Caco-2 (cell line): ENCODE results near the gene TMEM196. TPM values are rescaled to one million over a fixed set of nuclear protein-coding genes. Genes with fewer than 3 reads are reported as not detected.
"Not testable (repeated sequence)": the region's sequence is repeated elsewhere in the genome, so short reads cannot be mapped to it uniquely, and the experiment has no call there.

Experiments
- BruUV-seq: library from RNA; stranded (reverse); fragments of 400-500 nt; replicated peaks from 2 replicates; lab custom pipeline; 2021; lab: Mats Ljungman, UMichigan
- CTCF ChIA-PET: fragments of 300-600 bp; sonication (Branson Sonifier 250); formaldehyde crosslinking; loops from one replicate; lab custom pipeline; 2022; ENCODE audit warnings: antibody characterized with exemption; lab: Charles Lee
- POLR2A ChIA-PET: fragments of 300-600 bp; sonication (Branson Sonifier 250); formaldehyde crosslinking; loops from one replicate; lab custom pipeline; 2022; ENCODE audit warnings: antibody characterized with exemption; lab: Charles Lee
- DNase-seq, 2 experiments: peaks; one replicate each; pipeline versions ENCODE4 v3.0.0 to v3.0.0-alpha.2; 2020 to 2022
- H3K27me3 ChIP-seq: replicated peaks from 2 replicates; pipeline ENCODE4 v1.6.0; 2011; ENCODE audit warnings: low read length; ENCODE audit not compliant: control insufficient read depth, insufficient read depth
- H3K36me3 ChIP-seq: 2 replicates; pipeline ENCODE4 v1.5.1; 2011; ENCODE audit warnings: low read length; ENCODE audit not compliant: control insufficient read depth, insufficient read depth
- H3K4me1 ChIP-seq: fragments of 250-450 bp; sonication (Bioruptor Pico); 2 replicates; pipeline ENCODE4 v1.5.1; 2020; ENCODE audit warnings: mild to moderate bottlenecking
- H3K4me3 ChIP-seq: 2 replicates; pipeline ENCODE4 v1.5.1; 2011; ENCODE audit warnings: low read depth, mild to moderate bottlenecking, control low read depth, low read length
- H3K9me3 ChIP-seq: fragments of 250-450 bp; sonication (Bioruptor Pico); 2 replicates; pipeline ENCODE4 v1.5.1; 2020; ENCODE audit warnings: mild to moderate bottlenecking, moderate library complexity
- H3K27ac Mint-ChIP-seq: one replicate; pipeline ENCODE4 v1.8.0; 2022; ENCODE audit warnings: mixed read lengths; ENCODE audit not compliant: unreplicated experiment
- H3K27me3 Mint-ChIP-seq: one replicate; pipeline ENCODE4 v1.8.0; 2022; ENCODE audit warnings: mixed read lengths; ENCODE audit not compliant: insufficient read depth, unreplicated experiment
- H3K36me3 Mint-ChIP-seq: one replicate; pipeline ENCODE4 v1.8.0; 2022; ENCODE audit warnings: mild to moderate bottlenecking, mixed read lengths; ENCODE audit not compliant: insufficient read depth, unreplicated experiment
- H3K4me1 Mint-ChIP-seq: one replicate; pipeline ENCODE4 v1.8.0; 2022; ENCODE audit warnings: low read depth, mixed read lengths; ENCODE audit not compliant: unreplicated experiment
- H3K4me3 Mint-ChIP-seq: one replicate; pipeline ENCODE4 v1.8.0; 2022; ENCODE audit warnings: mild to moderate bottlenecking, moderate library complexity, mixed read lengths; ENCODE audit not compliant: unreplicated experiment
- H3K9me3 Mint-ChIP-seq: one replicate; pipeline ENCODE4 v1.8.0; 2022; ENCODE audit warnings: mixed read lengths; ENCODE audit not compliant: unreplicated experiment
- intact Hi-C: fragments of 100-400 bp; cut with micrococcal nuclease; formaldehyde crosslinking; loops from one replicate; pipeline ENCODE4 v1.10.0; 2022; ENCODE audit not compliant: unreplicated experiment
- total RNA-seq: library from RNA; stranded (reverse); gene quantifications from 2 replicates; pipeline ENCODE4 v1.2.3, GENCODE V29; 2022
- TF ChIP-seq, protein P1 (sequence below), 2 experiments: fragments of 200-600 bp in 1 of 2; IDR thresholded peaks; 1 replicate in 1 of 2; 2 replicates in 1 of 2; pipeline versions ENCODE4 v1.5.1 to v1.8.0; 2011 to 2022; ENCODE audit warnings: antibody characterized with exemption in 1 of 2, control low read depth in 1 of 2, inconsistent platforms in 1 of 2, low read depth in 1 of 2, low read length in 1 of 2, mild to moderate bottlenecking in 1 of 2, moderate library complexity in 1 of 2; ENCODE audit not compliant: insufficient read depth in 1 of 2, severe bottlenecking in 1 of 2, unreplicated experiment in 1 of 2

Gene TMEM196
- total RNA-seq, 1 experiment from 2014 or later: not detected

DNA sequence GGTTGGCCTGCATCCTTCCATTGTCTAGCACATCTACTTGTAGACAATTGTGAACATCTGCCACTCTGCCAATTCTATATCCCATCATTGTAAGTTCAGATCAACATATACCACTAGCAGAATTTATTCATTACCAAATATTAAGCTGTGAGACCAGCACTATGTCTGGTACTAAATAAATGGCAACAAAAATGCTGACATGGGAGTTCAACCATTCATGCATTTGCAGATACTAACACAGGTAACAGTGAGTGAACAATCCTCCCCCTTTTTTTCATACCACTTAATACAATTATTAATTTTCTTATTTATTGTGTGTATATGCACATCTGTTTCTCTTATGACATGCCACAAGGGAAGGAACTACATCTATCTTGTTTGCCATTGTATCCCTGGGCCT is 76.5 kb downstream of the TMEM196 start:
- H3K27me3 ChIP-seq: no peaks in the 10 kb centered on the region
- BruUV-seq: no TSS peak
- no peaks in the 10 kb centered on the region for H3K4me1 ChIP-seq
- ChIA-PET POLR2A (no interaction called here), CTCF (interaction anchor here (1.1 kb wide), 1 partner anchor 901 kb away, joined by 3 read pairs; no protein-coding TSS in a partner anchor)
- peaks cover 6% of the 10 kb centered on the region for H3K4me1 Mint-ChIP-seq
- H3K9me3 ChIP-seq: no peaks in the 10 kb centered on the region
- H3K9me3 Mint-ChIP-seq: no peaks in the 10 kb centered on the region
- no peaks in the 10 kb centered on the region for H3K27me3 Mint-ChIP-seq
- DNase-seq: no peak
- TF ChIP-seq, protein P1, sequence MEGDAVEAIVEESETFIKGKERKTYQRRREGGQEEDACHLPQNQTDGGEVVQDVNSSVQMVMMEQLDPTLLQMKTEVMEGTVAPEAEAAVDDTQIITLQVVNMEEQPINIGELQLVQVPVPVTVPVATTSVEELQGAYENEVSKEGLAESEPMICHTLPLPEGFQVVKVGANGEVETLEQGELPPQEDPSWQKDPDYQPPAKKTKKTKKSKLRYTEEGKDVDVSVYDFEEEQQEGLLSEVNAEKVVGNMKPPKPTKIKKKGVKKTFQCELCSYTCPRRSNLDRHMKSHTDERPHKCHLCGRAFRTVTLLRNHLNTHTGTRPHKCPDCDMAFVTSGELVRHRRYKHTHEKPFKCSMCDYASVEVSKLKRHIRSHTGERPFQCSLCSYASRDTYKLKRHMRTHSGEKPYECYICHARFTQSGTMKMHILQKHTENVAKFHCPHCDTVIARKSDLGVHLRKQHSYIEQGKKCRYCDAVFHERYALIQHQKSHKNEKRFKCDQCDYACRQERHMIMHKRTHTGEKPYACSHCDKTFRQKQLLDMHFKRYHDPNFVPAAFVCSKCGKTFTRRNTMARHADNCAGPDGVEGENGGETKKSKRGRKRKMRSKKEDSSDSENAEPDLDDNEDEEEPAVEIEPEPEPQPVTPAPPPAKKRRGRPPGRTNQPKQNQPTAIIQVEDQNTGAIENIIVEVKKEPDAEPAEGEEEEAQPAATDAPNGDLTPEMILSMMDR (IDR thresholded peaks at IDR 0.05; ENCODE audit: insufficient read depth in 1 of 2, low read depth in 1 of 2, low read length in 1 of 2, severe bottlenecking in 1 of 2, unreplicated experiment in 1 of 2): no peak
- intact Hi-C loops: no loop called here
- no peak overlapping the region for H3K27ac Mint-ChIP-seq
- H3K4me3 ChIP-seq: no peak overlapping the region
- no peak overlapping the region for H3K4me3 Mint-ChIP-seq
- no peaks in the 10 kb centered on the region for H3K36me3 ChIP-seq
- H3K36me3 Mint-ChIP-seq: peaks cover 15% of the 10 kb centered on the region

DNA sequence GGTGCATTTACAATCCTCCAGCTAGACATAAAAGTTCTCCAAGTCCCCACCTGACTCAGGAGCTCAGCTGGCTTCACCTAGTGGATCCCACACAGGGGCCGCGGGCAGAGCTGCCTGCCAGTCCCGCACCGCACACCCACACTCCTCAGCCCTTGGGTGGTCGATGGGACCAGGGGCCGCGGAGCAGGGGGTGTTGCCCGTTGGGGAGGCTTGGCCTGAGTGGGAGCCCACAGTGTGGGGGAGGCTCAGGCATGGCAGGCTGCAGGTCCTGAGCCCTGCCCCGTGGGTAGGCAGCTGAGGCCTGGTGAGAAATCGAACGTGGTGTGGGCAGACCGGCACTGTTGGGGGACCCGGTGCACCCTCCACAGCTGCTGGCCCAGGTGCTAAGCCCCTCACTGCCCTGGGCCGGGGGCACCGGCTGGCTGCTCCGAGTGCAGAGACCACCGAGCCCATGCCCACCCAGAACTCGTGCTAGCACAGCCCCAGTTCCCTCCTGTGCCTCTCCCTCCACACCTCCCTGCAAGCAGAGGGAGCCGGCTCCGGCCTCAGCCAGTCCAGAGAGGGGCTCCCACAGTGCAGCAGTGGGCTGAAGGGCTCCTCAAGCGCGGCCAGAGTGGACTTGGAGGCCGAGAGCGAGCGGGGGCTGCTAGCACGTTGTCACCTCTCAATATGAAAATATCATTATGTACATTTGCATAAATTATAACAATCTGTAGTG is 81.1 kb downstream of the TMEM196 start:
- H3K27me3 ChIP-seq: no peaks in the 10 kb centered on the region
- BruUV-seq: no TSS peak
- intact Hi-C loops: no loop called here

DNA sequence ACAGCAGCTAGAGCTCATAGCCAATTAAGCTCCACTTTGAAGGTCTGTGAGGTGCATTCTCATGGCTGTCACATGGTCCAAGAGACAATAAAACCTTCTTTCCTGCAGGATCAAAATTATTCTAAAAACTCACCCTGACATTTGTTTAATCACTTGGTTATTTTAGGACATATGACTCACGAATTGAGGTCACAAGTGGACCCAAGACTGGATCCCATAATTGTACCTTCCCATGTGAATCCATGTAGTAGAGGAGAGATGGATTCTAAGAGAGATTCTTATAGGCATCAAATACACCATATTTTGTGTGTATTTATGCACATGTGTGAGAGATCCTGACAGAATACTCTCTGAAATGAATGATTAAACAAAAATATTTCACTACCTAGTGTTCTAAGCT is 82.7 kb downstream of the TMEM196 start:
- H3K27me3 Mint-ChIP-seq: no peaks in the 10 kb centered on the region
- no peaks in the 10 kb centered on the region for H3K4me1 Mint-ChIP-seq
- ChIA-PET POLR2A (no interaction called here), CTCF (no interaction called here)
- H3K27ac Mint-ChIP-seq: no peak overlapping the region
- intact Hi-C loops: no loop called here
- Histone ChIP-seq H3K4me1 (no peaks in the 10 kb centered on the region), H3K9me3 (no peaks in the 10 kb centered on the region), H3K36me3 (no peaks in the 10 kb centered on the region), H3K27me3 (no peaks in the 10 kb centered on the region), H3K4me3 (no peak overlapping the region)
- H3K9me3 Mint-ChIP-seq: no peaks in the 10 kb centered on the region
- H3K36me3 Mint-ChIP-seq: no peaks in the 10 kb centered on the region
- no peak for DNase-seq
- BruUV-seq: no TSS peak
- TF ChIP-seq, protein P1 (IDR thresholded peaks at IDR 0.05; ENCODE audit: insufficient read depth in 1 of 2, low read depth in 1 of 2, low read length in 1 of 2, severe bottlenecking in 1 of 2, unreplicated experiment in 1 of 2): no peak
- H3K4me3 Mint-ChIP-seq: no peak overlapping the region

More for the DNA sequence above, 81.1 kb downstream of the TMEM196 start:
- no peaks in the 10 kb centered on the region for H3K4me1 Mint-ChIP-seq
- TF ChIP-seq, protein P1 (IDR thresholded peaks at IDR 0.05; ENCODE audit: insufficient read depth in 1 of 2, low read depth in 1 of 2, low read length in 1 of 2, severe bottlenecking in 1 of 2, unreplicated experiment in 1 of 2): no peak
- no peak for DNase-seq
- H3K4me3 Mint-ChIP-seq: no peak overlapping the region
- Histone ChIP-seq H3K9me3 (no peaks in the 10 kb centered on the region), H3K4me3 (no peak overlapping the region), H3K4me1 (no peaks in the 10 kb centered on the region), H3K36me3 (no peaks in the 10 kb centered on the region)
- no peaks in the 10 kb centered on the region for H3K27me3 Mint-ChIP-seq
- ChIA-PET POLR2A (no interaction called here), CTCF (no interaction called here)
- no peaks in the 10 kb centered on the region for H3K9me3 Mint-ChIP-seq
- H3K27ac Mint-ChIP-seq: no peak overlapping the region
- peaks cover 2% of the 10 kb centered on the region for H3K36me3 Mint-ChIP-seq

DNA sequence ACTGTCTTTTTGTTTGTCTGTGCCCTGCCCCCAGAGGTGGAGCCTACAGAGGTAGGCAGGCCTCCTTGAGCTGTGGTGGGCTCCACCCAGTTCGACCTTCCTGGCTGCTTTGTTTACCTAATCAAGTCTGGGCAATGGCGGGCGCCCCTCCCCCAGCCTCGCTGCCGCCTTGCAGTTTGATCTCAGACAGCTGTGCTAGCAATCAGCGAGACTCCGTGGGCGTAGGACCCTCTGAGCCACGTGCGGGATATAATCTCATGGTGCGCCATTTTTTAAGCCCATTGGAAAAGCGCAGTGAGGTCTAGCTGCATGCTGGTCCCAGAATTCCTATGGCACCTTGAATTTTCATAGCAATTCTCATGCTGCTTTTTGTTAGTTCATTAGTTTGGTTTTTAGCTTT is 84.3 kb downstream of the TMEM196 start:
- H3K27me3 ChIP-seq, H3K4me1 ChIP-seq, H3K36me3 ChIP-seq, H3K9me3 Mint-ChIP-seq, H3K27me3 Mint-ChIP-seq, POLR2A ChIA-PET, intact Hi-C loops, H3K27ac Mint-ChIP-seq, BruUV-seq, H3K36me3 Mint-ChIP-seq, H3K9me3 ChIP-seq, CTCF ChIA-PET, H3K4me1 Mint-ChIP-seq: not testable (repeated sequence)
- peak overlapping the region; percentile 14; the same call in 1 of the 2 replicates for H3K4me3 ChIP-seq
- H3K4me3 Mint-ChIP-seq: peak overlapping the region; percentile 29
- peak in 1 of 2 experiments; percentile 30 for DNase-seq
